Pancreas (tissue), 10 donors: ENCODE measurements around the gene TESMIN. TPM values are rescaled to one million over a fixed set of nuclear protein-coding genes. Genes with fewer than 3 reads are reported as not detected.

Source experiments
- ATAC-seq, 4 donors: fragments of 200-7000 bp; cut with Tn5 transposase; one replicate each; pipeline versions ENCODE4 v1.8.0 to v1.9.1; 2020; ENCODE audit warnings: mild to moderate bottlenecking in 4 of 4, moderate library complexity in 4 of 4
- DNase-seq, 6 donors: peaks; one replicate each; pipeline ENCODE4 v3.0.0-alpha.2; 2020
- FAIRE-seq: peaks from 2 replicates; lab custom pipeline; 2012; peaks lifted over from hg19 to GRCh38; lab: Jason Lieb, UNC
- H3K27ac ChIP-seq, 4 donors: fragments of 200-600 bp; sonication (generic); 1 replicate in 3 of 4; 2 replicates in 1 of 4; pipeline versions ENCODE4 v1.5.0 to v1.8.0; 2020
- H3K27me3 ChIP-seq, 4 donors: fragments of 200-600 bp; one replicate each; pipeline ENCODE4 v1.8.0; 2021
- H3K36me3 ChIP-seq, 3 donors: fragments of 200-600 bp; sonication (generic) in 1 of 3; one replicate each; pipeline versions ENCODE4 v1.5.0 to v1.8.0; 2020 to 2021
- H3K4me1 ChIP-seq, 3 donors: fragments of 200-600 bp; one replicate each; pipeline ENCODE4 v1.8.0; 2021
- H3K4me3 ChIP-seq, 4 donors: fragments of 200-600 bp; sonication (generic) in 2 of 4; one replicate each; pipeline versions ENCODE4 v1.5.0 to v1.8.0; 2020 to 2021
- H3K9me3 ChIP-seq, 4 donors: fragments of 200-600 bp; one replicate each; pipeline ENCODE4 v1.8.0; 2021
- CTCF ChIP-seq, 4 donors: fragments of 200-600 bp; sonication (generic) in 3 of 4; IDR thresholded peaks; one replicate each; pipeline versions ENCODE4 v1.5.0 to v1.8.0; 2021; ENCODE audit warnings: antibody characterized with exemption in 4 of 4
- WGBS, 2 donors: extraction: QIAGEN DNeasy Blood & Tissue Kit; methylation state at CpG; one replicate each; pipeline ENCODE4 v1.1.7; 2013; 5-methylcytosine and 5-hydroxymethylcytosine counted together
- intact Hi-C, 3 donors: fragments of 100-400 bp; cut with DNase I; formaldehyde crosslinking; loops; one replicate each; pipeline versions ENCODE4 v1.11.1 to v1.14.2; 2022
- polyA plus RNA-seq, 2 donors: library from polyadenylated mRNA; stranded (reverse); fragments of 200-250 nt; gene quantifications; one replicate each; pipeline ENCODE4 v1.2.3, GENCODE V29; 2013
- total RNA-seq, 6 donors: library from RNA; stranded (reverse); fragmentation: NEBNext Ultra II Directional in 4 of 6; extraction: Animal tissue kit (Norgen Biotek cat#: 25700) in 4 of 6; gene quantifications; one replicate each; pipeline versions ENCODE4 v1.2.1 to v1.2.4, GENCODE V29; 2021 to 2023
- donor health status: healthy with polysubstance abuse.
- donor health status: DM: no; HTN: no; CAD: no; lungs with moderate emphysema.
- donor health status: DM: no; HTN: no; CAD: no.
- donor health status: control.
- donor health status: control.
- donor health status: Bipolar disorder and iron deficiency.
- donor health status: DM: yes; HTN: yes; CAD: no.
- donor health status: DM: no; HTN: no; CAD: no.
- donor health status: DM: no; HTN: no; CAD: no.
- donor health status: DM: yes; HTN: yes; CAD: no.

TESMIN gene
- total and polyA plus RNA-seq, 8 donors: 1.4 to 3.6 (median 1.9) TPM

GRCh38 chr11:68666849-68667248 lies 84.5 kb downstream of the TESMIN start:
- H3K36me3 ChIP-seq: no peaks in the 10 kb centered on the region

GRCh38 chr11:68665436-68665835 lies 85.9 kb downstream of the TESMIN start:
- ATAC-seq (no peak), DNase-seq (no peak), FAIRE-seq (no peak)
- TF ChIP-seq CTCF (IDR thresholded peaks at IDR 0.05): no peak
- whole genome bisulfite sequencing, 2 donors: 77 to 80% methylated on average over 16 of the region's 16 CpGs
- H3K9me3 ChIP-seq: no peaks in the 10 kb centered on the region
- H3K27ac ChIP-seq: no peak overlapping the region
- no peaks in the 10 kb centered on the region for H3K27me3 ChIP-seq
- no peaks in the 10 kb centered on the region for H3K4me1 ChIP-seq
- intact Hi-C loops: no loop called here
- no peaks in the 10 kb centered on the region for H3K36me3 ChIP-seq
- H3K4me3 ChIP-seq: no peak overlapping the region

More at GRCh38 chr11:68666849-68667248, 84.5 kb downstream of the TESMIN start:
- no peaks in the 10 kb centered on the region for H3K9me3 ChIP-seq
- no peak for TF ChIP-seq CTCF (IDR thresholded peaks at IDR 0.05)
- DNase-seq: no peak
- 36 to 61% methylated on average over 8 to 15 of the region's 15 CpGs for WGBS, 2 donors
- no peaks in the 10 kb centered on the region for H3K27me3 ChIP-seq
- no peak overlapping the region for H3K27ac ChIP-seq
- intact Hi-C loops: no loop called here
- no peaks in the 10 kb centered on the region for H3K4me1 ChIP-seq
- no peak for ATAC-seq
- H3K4me3 ChIP-seq: no peak overlapping the region
- no peak for FAIRE-seq

GRCh38 chr11:68664906-68665305 lies 86.4 kb downstream of the TESMIN start:
- ATAC-seq: no peak
- Histone ChIP-seq H3K9me3 (no peaks in the 10 kb centered on the region), H3K27me3 (no peaks in the 10 kb centered on the region), H3K4me3 (no peak overlapping the region), H3K4me1 (no peaks in the 10 kb centered on the region), H3K36me3 (no peaks in the 10 kb centered on the region), H3K27ac (no peak overlapping the region)
- intact Hi-C loops: no loop called here
- TF ChIP-seq CTCF (IDR thresholded peaks at IDR 0.05): no peak
- FAIRE-seq: no peak
- 76 to 78% methylated on average over 7 of the region's 7 CpGs for WGBS, 2 donors
- no peak for DNase-seq

GRCh38 chr11:68664141-68664540 lies 87.2 kb downstream of the TESMIN start:
- H3K9me3 ChIP-seq: no peaks in the 10 kb centered on the region
- TF ChIP-seq CTCF (IDR thresholded peaks at IDR 0.05): no peak
- H3K4me3 ChIP-seq: no peak overlapping the region
- no peaks in the 10 kb centered on the region for H3K4me1 ChIP-seq
- 63 to 72% methylated on average over 9 of the region's 9 CpGs for WGBS, 2 donors
- DNase-seq: no peak
- ATAC-seq: no peak
- no peaks in the 10 kb centered on the region for H3K27me3 ChIP-seq
- H3K27ac ChIP-seq: no peak overlapping the region
- FAIRE-seq: no peak
- no peaks in the 10 kb centered on the region for H3K36me3 ChIP-seq
- intact Hi-C loops: no loop called here

- FAIRE-seq: no peak
- no peaks in the 10 kb centered on the region for H3K36me3 ChIP-seq
- H3K4me1 ChIP-seq: no peaks in the 10 kb centered on the region
- no peak overlapping the region for H3K27ac ChIP-seq
- no peaks in the 10 kb centered on the region for H3K9me3 ChIP-seq
- intact Hi-C loops: no loop called here
- WGBS, 2 donors: 68 to 80% methylated on average over 18 of the region's 18 CpGs
- ATAC-seq: no peak
- no peaks in the 10 kb centered on the region for H3K27me3 ChIP-seq
- H3K4me3 ChIP-seq: no peak overlapping the region
- no peak for DNase-seq
- no peak for TF ChIP-seq CTCF (IDR thresholded peaks at IDR 0.05)
These were observed 87.8 kb downstream of the TESMIN start for GRCh38 chr11:68663482-68664010.
